ENCODE results near the gene MSANTD1. TPM values are rescaled to one million over a fixed set of nuclear protein-coding genes. Genes with fewer than 3 reads are reported as not detected.

The MSANTD1 gene
- polyA plus RNA-seq, 1 experiment, result 0.10 TPM

- Histone ChIP-seq H3K27me3 (ENCODE audit: control insufficient read depth, insufficient read depth, low read length) (no peaks in the 10 kb centered on the region), H3K4me3 (ENCODE audit: low read depth, low read length) (no peak overlapping the region), H3K36me3 (ENCODE audit: control insufficient read depth, insufficient read depth, low read length) (no peaks in the 10 kb centered on the region)
- CTCF ChIA-PET, result interaction anchor here (0.6 to 1.5 kb wide), 3 partner anchors 8 to 74 kb away, joined by 3 to 4 read pairs (median 3); no protein-coding TSS in a partner anchor
- DNase-seq (ENCODE audit: low read depth), result no peak
- no peak for TF ChIP-seq CTCF (IDR thresholded peaks at IDR 0.05; ENCODE audit: insufficient read depth, low read depth, low read length)
- POLR2A ChIA-PET, result no interaction called here
These were observed 47.1 kb downstream of the MSANTD1 start for GRCh38 chr4:3295837-3296624.

- no peak overlapping the region for H3K4me3 ChIP-seq (ENCODE audit: low read depth, low read length)
- no peak for TF ChIP-seq CTCF (IDR thresholded peaks at IDR 0.05; ENCODE audit: insufficient read depth, low read depth, low read length)
- ChIA-PET POLR2A (no interaction called here), CTCF (interaction anchor here (0.6 kb wide), 1 partner anchor 73 kb away, joined by 3 read pairs; no protein-coding TSS in a partner anchor)
- no peak for DNase-seq (ENCODE audit: low read depth)
- no peaks in the 10 kb centered on the region for H3K36me3 ChIP-seq (ENCODE audit: control insufficient read depth, insufficient read depth, low read length)
- H3K27me3 ChIP-seq (ENCODE audit: control insufficient read depth, insufficient read depth, low read length), result no peaks in the 10 kb centered on the region
These were observed 47.7 kb downstream of the MSANTD1 start for GRCh38 chr4:3296651-3297050.

DNA sequence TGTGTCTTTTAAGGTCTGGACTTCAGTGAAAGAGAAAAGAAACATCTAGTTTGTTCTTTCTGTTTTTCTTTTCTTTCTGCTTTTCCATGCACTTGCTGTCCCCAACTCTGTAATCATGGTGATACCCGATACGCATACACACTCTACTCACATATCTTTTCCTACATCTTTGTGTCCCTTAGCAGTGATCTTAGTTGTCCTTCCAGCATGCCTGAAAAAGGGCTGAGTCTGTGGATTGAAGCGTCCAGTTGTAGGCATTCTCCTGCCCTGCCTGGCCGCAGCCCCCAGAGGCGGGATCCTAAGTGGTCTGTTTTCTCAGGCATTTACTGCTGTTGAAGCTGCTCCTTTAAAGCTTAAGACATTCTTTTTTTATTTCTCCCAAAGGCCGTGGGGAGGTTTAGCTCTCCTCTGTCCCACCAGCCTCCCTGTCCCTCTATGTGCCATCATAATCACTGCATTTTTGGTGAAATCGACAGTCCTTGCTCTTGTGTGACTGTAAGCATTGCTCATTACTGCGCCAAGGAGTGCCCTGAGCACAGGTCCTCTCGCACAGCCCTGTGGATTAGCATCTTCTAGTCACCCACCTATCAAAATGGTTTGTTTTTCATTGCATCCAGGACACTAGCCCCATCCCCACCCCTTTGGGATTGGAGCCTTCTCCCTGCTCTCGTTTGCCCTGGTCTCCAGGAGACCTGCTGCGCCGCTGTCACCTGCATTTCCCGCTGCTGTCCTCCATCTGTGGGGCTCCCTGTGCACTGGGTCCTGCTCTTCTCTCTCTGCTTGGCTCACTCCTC is 48.3 kb downstream of the MSANTD1 start:
- DNase-seq (ENCODE audit: low read depth), result no peak
- ChIA-PET POLR2A (no interaction called here), CTCF (no interaction called here)
- H3K27me3 ChIP-seq (ENCODE audit: control insufficient read depth, insufficient read depth, low read length), result no peaks in the 10 kb centered on the region
- no peak for TF ChIP-seq CTCF (IDR thresholded peaks at IDR 0.05; ENCODE audit: insufficient read depth, low read depth, low read length)
- H3K4me3 ChIP-seq (ENCODE audit: low read depth, low read length), result no peak overlapping the region
- H3K36me3 ChIP-seq (ENCODE audit: control insufficient read depth, insufficient read depth, low read length), result no peaks in the 10 kb centered on the region

DNA sequence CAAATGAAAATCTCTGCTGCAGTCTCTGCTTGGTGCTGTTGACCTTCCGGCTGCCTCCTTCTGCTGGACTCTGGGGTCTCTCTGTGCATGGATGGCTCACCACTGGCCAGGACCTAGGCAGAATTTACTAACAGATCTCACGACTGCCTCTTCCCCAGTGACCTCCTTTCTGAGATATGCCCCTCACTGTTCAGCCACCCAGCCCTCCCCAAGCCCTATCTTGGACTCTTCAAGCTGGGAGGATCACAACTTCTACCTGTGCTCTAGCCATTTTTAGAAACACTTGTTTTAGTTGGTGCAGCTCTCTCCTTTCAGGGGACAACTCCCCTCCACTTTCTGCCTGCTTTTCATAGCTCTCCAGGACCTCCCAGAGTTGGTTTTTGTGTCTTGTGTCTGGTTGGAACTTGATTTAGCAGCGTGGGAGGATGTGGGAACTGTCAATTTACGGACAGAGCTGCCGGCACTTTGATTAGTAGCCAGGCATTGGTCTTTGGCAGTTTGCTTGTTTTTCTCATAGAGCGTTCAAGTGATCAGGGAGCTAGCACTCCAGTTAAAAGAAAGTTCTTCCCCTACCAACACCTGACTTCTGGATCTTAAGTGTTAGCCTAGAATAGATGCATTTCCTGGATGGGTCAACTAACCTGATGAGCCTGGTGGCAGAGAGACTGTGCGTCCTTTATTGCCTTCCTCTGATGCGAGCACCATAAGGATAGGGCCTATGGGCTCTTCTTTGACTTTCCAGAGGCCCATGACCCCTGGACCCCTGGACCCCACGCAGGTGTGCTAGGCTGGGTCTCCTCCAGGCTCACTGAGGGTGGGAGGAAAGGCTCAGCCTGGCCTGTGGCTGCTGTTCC is 50.4 kb downstream of the MSANTD1 start:
- Histone ChIP-seq H3K36me3 (ENCODE audit: control insufficient read depth, insufficient read depth, low read length) (no peaks in the 10 kb centered on the region), H3K27me3 (ENCODE audit: control insufficient read depth, insufficient read depth, low read length) (no peaks in the 10 kb centered on the region), H3K4me3 (ENCODE audit: low read depth, low read length) (no peak overlapping the region)
- TF ChIP-seq CTCF (IDR thresholded peaks at IDR 0.05; ENCODE audit: insufficient read depth, low read depth, low read length), result no peak
- ChIA-PET CTCF (no interaction called here), POLR2A (no interaction called here)
- DNase-seq (ENCODE audit: low read depth), result no peak

Data from BJ (cell line).